ENCODE measurements around the gene WDR41.

DNA sequence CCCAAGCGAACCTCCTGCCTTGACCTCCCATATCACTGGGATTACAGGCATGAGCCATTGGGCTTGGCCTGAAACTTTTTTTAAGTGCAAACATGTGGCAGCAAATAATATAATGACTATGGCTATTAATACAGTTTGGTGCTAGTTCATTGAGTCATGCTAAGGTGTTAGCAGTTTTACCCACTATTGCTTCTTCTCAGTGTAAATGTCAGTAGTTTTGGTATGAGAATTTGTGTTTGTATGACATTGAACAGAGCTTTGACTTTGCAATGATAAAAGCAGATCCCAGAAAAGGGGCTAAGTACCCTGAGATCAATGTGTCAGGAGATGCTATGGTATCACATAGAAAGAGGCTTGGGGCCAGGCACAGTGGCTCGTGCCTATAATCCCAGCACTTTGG is 67.2 kb downstream of the WDR41 start:
- no peak for TF ChIP-seq MAX (CRISPR knock-in tag; IDR thresholded peaks at IDR 0.05)
- no peak for TF ChIP-seq JUN (CRISPR knock-in tag; IDR thresholded peaks at IDR 0.05)
